Osteoblast (primary cell): Measurements from ENCODE around the gene SORBS1. TPM values are rescaled to one million over a fixed set of nuclear protein-coding genes. Genes with fewer than 3 reads are reported as not detected.

Source experiments
- total RNA-seq: library from RNA; depleted of rRNA; stranded (reverse); fragments of >200 nt; gene quantifications from 2 replicates; pipeline ENCODE4 v1.2.3, GENCODE V29; 2012

Gene SORBS1
- total RNA-seq, 1 donor, result 0.72 TPM

Other genes with a start within 250 kb of the SORBS1 start
- gene ALDH18A1, start 95.3 kb upstream of the SORBS1 start, total RNA-seq, result 93.1 and 98.4 TPM in 2 replicates
- gene TCTN3, start 132.6 kb upstream of the SORBS1 start, total RNA-seq, result 34.4 and 44.2 TPM in 2 replicates
- gene ENTPD1, start 194.8 kb upstream of the SORBS1 start, total RNA-seq, result 7.6 and 10.6 TPM in 2 replicates